Fibroblast of peridontal ligament (primary cell): Measurements from ENCODE around the gene PSMB2.

Source experiments
- DNase-seq: peaks from one replicate; pipeline ENCODE4 v3.0.0-alpha.2; 2010; ENCODE audit errors: extremely low read depth

Gene PSMB2

GRCh38 chr1:35572296-35572695, 69.0 kb downstream of the PSMB2 start:
- peak; percentile 10 for DNase-seq

- no peak for DNase-seq
These were observed 70.1 kb downstream of the PSMB2 start for GRCh38 chr1:35571263-35571662.

GRCh38 chr1:35570589-35571137, 70.7 kb downstream of the PSMB2 start:
- no peak for DNase-seq

- peak; percentile 12 for DNase-seq
These were observed 71.4 kb downstream of the PSMB2 start for GRCh38 chr1:35569936-35570335.

DNA sequence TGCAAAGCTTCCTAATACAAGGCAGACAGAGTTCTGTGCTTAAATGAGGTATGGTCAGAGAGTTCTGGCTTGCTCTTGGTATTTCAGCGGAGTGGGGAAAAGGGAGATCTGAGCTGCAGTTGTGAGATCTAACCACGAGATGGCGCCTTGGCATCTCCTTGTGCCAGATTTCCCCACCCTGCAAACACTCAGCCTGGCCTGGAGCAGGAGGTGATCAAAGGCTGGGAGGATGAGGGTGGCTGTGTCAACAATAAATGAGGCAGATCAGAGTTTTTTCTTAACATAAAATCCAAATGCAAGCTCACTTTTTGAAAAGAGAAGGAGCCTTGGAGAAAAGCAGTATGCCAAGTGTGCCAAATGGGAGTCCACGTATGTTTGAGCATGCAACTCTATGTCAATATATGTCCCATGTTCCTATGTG, 72.3 kb downstream of the PSMB2 start:
- peak; percentile 75 for DNase-seq

- DNase-seq: peak; percentile 5
These were observed 73.3 kb downstream of the PSMB2 start for GRCh38 chr1:35567947-35568558.

- DNase-seq: no peak
These were observed 75.6 kb downstream of the PSMB2 start for GRCh38 chr1:35565742-35566133.

DNA sequence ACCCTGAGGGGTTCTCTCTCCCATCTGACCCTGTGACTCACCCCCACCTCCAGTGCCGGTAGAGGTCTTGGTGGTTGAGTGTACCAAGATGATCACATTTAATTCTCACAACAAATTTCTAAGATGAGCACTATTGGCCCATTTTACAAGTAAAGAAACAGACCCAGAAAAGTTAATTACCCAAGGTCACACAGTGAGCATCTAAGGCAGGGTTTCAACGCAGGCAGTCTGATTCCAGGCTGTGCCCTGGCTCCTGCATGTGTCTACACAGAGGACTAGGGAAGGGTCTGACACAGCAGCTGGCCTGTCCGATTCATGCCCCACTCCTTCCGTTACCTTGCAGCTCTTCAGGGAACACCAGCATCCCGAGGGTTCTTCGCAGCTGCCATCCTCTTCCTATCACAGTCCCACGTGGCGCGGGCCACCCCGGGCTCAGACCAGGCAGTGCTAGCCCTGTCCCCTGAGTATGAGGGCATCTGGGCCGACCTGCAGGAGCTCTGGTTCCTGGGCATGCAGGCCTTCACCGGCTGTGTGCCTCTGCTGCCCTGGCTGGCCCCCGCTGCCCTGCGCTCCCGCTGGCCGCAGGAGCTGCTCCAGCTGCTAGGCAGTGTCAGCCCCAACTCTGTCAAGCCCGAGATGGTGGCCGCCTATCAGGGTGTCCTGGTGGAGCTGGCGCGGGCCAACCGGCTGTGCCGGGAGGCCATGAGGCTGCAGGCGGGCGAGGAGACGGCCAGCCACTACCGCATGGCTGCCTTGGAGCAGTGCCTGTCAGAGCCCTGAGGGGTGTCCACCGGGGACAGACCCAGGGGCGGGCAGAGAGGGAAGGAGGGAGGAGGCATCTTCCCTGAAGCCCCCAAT, 76.2 kb downstream of the PSMB2 start:
- no peak for DNase-seq

GRCh38 chr1:35564037-35564883, 77.1 kb downstream of the PSMB2 start:
- DNase-seq: peak; percentile 82

DNA sequence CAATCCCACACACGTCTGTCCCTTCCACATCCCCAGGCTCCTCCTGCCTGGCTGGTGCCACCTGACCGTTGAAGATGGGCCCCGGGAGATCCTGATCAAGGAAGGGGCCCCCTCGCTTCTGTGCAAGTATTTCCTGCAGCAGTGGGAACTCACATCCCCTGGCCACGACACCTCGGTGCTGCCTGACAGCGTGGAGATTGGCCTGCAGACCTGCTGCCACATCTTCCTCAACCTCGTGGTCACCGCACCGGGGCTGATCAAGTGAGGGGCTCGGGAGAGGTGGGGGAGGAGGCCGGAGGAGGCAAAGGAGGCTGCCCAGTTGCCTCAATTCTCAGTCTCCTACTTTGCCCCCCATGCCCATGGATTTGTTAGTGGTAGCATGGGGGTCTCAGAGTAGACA, 78.2 kb downstream of the PSMB2 start:
- no peak for DNase-seq

GRCh38 chr1:35561972-35562680, 79.2 kb downstream of the PSMB2 start:
- no peak for DNase-seq

DNA sequence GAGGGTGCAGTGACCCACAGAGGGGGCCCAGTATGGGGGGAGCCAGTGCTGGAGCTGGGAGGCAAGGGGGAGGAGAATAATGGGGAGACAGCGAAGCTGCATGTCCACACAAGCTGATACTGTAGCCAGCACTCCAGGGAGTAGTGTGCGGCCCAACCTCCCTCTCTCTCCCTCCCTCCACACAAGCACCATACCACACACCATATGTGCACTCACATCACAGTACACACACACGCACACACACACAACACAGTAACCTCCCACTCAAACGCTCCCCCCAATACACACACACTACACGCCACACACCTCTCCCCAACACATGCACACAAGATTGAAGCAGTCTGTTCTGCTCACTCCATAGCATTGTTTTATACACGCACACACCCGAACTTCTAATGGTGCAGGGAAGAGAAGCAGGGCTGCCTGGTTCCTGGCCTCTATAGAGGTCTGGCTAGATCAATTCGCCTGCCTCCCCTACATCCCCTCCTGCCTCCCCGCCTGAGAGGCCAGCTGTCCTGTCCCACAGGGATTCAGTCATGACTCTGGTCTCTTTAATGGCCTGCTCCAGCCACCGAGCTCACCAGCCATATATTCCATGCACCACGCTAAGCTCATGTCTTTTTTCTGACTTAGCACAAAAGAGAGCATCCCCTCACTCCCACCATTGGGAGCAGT, 79.9 kb downstream of the PSMB2 start:
- no peak for DNase-seq

DNA sequence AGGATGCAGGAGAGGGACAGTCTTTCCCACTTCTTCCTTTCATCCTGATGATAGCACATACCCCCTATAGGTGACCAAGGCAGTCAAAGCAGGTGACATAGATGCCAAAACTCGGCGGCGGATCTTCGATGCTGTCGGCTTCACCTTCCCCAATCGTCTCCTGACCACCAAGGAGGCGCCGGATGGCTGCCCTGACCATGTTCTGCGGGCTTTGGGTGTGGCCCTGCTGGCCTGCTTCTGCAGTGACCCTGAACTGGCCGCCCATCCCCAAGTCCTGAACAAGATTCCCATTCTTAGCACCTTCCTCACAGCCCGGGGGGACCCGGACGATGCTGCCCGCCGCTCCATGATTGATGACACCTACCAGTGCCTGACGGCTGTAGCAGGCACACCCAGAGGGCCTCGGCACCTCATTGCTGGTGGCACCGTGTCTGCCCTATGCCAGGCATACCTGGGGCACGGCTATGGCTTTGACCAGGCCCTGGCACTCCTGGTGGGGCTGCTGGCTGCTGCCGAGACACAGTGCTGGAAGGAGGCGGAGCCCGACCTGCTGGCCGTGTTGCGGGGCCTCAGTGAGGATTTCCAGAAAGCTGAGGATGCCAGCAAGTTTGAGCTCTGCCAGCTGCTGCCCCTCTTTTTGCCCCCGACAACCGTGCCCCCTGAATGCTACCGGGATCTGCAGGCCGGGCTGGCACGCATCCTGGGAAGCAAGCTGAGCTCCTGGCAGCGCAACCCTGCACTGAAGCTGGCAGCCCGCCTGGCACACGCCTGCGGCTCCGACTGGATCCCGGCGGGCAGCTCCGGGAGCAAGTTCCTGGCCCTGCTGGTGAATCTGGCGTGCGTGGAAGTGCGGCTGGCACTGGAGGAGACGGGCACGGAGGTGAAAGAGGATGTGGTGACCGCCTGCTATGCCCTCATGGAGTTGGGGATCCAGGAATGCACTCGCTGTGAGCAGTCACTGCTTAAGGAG, 80.8 kb downstream of the PSMB2 start:
- DNase-seq: no peak

GRCh38 chr1:35559317-35559944, 81.9 kb downstream of the PSMB2 start:
- no peak for DNase-seq

DNA sequence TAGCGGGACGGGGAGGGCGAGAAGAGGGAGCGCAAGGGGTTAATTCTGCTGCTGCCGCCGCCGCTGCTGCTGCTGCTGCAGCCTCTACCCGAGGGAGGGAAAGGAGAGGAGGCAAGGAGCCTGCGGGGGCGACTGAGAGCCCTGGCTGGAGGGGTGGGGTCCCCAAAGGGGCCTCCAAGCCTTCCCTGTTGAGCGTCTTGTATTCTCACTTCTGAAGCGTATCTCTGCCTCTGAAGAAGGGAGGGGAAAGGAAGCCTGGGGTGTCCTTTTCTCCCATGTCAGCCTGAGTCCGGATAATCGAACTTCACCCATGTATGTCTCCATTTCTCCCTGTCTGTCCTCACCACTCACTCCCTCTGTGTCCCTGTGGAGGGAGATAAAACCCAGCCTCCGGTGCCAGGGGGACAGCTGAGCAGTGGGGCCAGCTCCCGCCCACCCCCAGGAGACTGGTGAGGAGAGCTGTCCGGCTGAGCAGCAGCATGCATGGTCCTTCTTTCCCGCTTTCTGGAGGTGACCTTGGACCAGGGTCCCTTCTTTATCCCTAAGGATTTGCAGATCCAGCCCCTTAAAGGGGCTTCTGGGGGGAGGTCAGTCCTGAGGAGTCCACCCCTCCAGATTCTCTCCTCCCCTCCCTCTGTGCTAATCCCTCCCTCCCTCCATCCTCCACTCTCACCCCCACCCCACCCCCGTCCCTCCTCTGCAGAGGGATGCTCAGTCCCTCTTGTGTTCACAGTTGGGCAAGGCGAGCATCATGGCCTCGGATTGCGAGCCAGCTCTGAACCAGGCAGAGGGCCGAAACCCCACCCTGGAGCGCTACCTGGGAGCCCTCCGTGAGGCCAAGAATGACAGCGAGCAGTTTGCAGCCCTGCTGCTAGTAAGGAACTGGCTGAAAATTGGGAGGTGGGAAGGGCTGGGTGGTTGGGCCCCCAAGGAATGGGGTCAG, 82.7 kb downstream of the PSMB2 start:
- DNase-seq: no peak

- peak; percentile 94 for DNase-seq
These were observed 83.5 kb downstream of the PSMB2 start, which contains the start of gene NCDN for GRCh38 chr1:35557611-35558373. Gene NCDN (plus strand): TSS chr1:35557799. CDS start chr1:35558191, 392 bp downstream.

DNA sequence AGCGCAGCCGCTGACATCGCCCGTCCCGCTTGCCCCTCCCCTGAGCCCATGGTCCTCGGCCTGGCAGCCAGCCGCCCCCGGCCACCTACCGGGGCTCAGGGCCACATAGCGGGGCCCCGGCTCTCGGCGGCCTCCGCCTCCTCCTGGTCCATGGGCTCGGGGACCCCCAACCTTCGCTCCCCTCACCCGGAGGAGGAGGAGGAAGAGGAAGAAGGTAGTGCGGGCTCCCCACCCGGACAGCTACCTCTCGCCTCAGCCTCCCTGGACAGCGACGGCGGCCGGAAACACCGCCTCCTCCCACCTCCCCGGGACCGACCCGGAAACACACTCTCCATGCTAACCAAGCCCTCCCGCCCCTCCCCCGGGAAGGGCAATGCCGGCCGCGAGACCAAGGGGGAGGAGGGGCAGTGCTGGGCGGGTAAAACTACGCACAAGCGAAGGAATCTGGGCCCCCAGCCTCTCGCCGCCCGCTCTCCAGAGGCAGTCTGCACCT, 84.2 kb downstream of the PSMB2 start, which contains the start of gene KIAA0319L:
TSS of gene KIAA0319L (minus strand) at position 286 of the 493 bp plus-strand sequence. CDS start 2,912 bp downstream, outside the sequence.
- DNase-seq: no peak
